Activated CD8-positive, alpha-beta memory T cell treated with anti-CD3 and anti-CD28 coated beads, Interleukin-2, amount 50 U/mL, for 24 hours (primary cell): Measurements from ENCODE around the gene SCCPDH.
A peak's percentile ranks its signal among the peaks of the same experiment; 100 is the strongest.

ENCODE experiments used
- DNase-seq: peaks from one replicate; pipeline ENCODE4 v3.0.0-alpha.2; 2020; ENCODE audit errors: extremely low read depth

SCCPDH gene

DNA sequence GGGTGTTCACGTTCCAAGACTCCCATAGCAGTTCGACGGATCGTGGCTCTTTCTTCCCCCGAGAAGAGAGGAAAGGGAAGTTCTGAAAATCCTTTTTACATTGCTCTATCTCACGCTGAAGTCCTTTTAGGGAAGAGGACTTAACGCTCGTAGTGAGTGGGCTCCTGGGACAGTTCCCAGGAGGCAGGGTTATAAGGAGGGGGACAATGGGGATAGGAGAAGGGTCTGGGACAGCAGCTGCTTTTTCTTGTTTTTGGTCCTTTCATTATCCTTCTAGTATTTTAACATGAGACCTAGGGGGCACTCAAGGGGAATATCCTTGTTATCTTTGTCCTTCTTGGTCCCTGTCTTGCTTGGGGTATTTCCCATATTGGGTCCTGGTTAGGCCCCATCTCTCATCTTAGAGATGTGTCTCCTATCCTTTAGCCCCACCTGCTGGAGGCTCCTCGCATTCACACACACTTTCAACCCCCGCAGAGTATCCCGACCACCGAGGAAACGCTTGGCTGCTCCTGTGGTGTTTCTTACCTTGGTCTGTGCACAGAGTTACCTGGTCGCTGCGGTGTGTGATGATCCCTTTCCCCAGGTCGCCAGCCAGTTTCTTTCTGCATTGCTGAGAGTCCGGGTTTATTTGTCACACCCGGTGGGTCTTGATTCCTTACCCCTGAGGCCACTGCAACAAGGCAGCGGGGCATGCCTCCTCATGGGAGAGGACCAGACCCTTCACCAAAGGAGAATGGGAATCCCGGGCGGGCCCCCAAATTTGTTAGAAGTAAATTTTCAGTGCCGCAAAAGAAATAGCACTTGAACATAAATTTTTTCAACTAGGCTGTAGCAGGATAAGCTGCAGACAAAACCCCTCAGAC lies 29.7 kb downstream of the SCCPDH start:
- peak; percentile 15 for DNase-seq

DNA sequence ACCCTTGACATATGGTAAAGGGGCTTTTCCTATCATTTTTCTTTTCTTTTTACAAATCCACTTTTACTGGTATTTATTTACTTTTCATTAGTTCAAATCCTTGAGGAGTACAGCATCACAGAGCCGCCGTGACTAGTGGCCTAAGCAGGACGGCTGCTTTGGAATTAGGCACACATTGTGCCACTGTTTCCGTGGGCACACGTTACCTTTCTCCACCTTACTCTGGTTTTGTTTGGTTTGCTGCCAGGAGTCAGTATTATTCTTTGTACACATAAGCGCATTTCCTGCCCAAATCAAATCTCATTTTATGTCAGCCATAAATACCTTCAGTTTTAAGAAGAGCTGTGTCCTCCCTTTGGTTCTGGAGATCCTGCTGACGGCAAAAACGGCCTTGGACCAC lies 31.2 kb downstream of the SCCPDH start:
- DNase-seq = no peak

GRCh38 chr1:246760422-246761347 lies 36.5 kb downstream of the SCCPDH start:
- DNase-seq = no peak

DNA sequence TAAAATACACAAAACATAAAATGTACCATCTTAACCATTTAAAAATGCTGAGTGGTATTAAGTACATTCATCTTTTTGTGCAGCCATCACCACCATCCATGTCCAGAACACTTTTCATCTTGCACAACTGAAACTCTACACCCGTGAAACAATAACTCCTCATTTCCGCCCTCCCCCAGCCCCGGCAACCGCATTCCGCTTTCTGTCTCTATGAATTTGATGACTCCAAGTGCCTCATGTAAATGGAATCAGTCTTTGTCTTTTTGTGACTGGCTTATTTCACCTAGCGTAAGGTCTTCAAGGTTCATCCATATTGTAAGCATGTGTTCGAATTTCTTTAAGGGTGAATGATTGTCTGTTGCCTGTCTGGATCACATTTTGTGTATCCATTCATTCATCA lies 37.2 kb downstream of the SCCPDH start:
- DNase-seq = no peak

GRCh38 chr1:246765521-246765920 lies 41.3 kb downstream of the SCCPDH start:
- no peak for DNase-seq

GRCh38 chr1:246768403-246769020 lies 44.3 kb downstream of the SCCPDH start:
- DNase-seq = no peak

- no peak for DNase-seq
Measured at GRCh38 chr1:246769306-246769705, 45.1 kb downstream of the SCCPDH start.

DNA sequence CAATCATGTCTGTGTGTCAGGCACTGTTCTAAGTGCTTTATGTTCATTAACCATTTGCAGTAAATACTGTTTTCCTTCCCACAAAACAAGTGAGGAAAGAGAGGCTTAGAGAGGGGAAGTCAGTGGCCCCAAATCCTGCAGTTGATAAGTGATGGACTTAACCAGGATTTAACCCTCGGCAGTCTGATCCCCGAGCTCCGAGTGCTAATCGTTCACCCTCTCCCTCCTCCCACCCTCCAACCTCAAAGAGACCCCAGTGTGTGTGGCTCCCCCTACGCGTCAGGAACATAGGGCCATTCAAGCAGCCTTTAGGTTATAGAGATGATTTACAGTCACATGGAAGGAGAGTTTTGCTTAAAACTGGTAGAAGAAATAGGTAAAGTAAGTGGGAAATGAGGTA lies 47.2 kb downstream of the SCCPDH start:
- no peak for DNase-seq

DNA sequence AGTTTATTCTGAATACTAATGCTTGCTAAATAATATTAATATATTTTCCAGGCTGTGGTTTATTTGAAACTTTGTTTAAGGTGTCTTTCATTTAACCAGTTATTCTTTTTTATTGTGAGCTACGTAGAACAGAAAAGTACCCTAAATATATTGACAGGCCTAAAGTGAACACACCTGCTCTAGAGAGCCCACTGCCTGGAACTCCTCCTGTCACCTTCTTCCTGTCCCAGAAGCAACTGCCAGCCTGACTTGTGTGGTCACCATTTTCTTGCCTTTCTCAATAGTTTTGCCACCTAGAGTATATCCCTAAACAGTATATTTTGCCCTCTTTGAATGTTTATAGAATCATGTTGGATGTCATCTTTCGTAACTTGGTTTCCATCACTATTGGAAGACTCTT lies 48.5 kb downstream of the SCCPDH start:
- DNase-seq = no peak

GRCh38 chr1:246773213-246773641 lies 49.0 kb downstream of the SCCPDH start:
- no peak for DNase-seq

DNA sequence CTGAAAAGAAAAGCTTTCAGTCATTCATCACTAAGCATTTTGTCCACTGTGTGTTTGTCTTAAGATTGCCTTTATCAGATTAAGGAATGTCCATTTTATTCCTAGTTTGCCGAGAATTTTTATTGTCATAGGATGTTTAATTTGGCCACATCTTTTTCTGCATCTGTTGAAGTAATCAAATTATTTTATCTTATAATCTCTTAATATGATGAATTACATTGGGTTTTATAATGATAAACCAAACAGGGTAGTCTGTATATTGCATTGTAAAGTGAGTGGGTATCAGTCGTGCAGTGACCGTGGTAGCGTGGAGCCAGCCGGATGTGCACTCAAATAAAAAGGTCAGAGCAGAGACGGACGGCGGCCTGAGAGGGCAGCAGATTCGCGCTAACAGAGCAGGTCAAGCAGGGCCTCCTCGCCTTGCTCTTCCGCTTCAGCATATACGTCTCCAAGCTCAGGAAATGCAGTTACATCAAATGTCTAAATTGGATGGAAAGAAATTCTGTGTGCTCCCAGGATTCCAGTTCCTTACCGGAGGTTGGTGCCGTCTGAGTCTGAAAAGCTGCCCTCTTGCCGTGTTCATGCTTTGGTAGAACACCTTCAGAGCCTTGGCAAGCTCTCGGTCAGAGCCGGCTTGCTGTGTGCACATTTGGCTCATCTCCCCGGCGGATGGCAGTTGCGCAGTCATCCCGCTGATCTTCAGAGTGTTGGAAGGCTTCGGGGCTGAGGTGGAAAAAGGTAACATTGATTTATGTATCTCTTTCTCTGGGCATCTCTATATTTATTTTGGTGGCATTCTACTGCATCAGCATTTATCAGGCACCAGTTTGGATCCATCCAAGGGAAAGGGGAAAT lies 51.5 kb downstream of the SCCPDH start:
- DNase-seq = no peak

- no peak for DNase-seq
Measured at GRCh38 chr1:246776923-246777322, 52.7 kb downstream of the SCCPDH start.

GRCh38 chr1:246778663-246779062 lies 54.5 kb downstream of the SCCPDH start:
- DNase-seq = no peak

- DNase-seq = no peak
Measured at GRCh38 chr1:246779561-246780175, 55.5 kb downstream of the SCCPDH start.

DNA sequence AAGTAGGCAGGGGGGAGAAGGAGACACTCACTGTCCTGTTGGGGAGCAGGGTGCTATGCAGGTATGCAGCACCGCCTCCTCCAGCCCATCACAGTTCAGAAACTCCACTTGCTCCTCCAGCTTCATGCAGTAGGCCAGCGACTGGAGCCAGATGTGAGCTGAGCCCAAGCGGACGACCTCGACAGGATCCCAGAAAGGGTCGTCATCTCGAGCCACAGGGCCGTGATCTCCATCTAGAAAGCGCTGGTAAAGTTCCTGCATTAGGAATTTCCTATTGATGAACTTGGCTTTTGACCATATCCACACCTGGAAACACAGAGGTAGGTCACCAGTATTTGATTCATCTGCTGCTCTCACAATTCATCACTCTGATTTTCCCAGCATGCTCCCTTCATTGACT lies 56.1 kb downstream of the SCCPDH start:
- DNase-seq = no peak

GRCh38 chr1:246781212-246781611 lies 57.0 kb downstream of the SCCPDH start:
- DNase-seq = no peak

- no peak for DNase-seq
Measured at GRCh38 chr1:246782120-246782900, 58.1 kb downstream of the SCCPDH start.

GRCh38 chr1:246784621-246785493 lies 60.6 kb downstream of the SCCPDH start:
- DNase-seq = no peak

DNA sequence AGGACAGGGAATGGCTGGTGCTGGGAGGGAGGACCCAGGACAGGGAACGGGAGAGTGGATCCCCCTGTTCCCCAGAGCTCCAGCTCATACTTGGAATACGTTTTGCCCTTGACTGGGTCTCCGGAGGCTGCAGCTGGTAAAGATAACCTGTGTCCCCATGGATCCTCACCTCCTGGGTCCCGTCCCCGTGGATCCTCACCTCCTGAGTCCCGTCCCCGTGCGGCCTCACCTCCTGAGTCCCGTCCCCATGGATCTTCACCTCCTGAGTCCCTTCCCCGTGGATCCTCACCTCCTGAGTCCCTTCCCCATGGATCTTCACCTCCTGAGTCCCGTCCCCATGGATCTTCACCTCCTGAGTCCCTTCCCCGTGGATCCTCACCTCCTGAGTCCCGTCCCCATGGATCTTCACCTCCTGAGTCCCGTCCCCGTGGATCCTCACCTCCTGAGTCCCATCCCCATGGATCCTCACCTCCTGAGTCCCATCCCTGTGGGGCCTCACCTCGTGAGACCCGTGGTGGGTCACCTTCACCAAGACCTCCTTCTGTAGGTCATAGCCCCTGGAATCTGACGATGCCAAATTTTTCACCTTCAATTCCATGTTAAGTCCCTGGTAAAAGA lies 61.4 kb downstream of the SCCPDH start:
- DNase-seq = no peak
